GM19351 (cell line): ENCODE data around the gene SDF2L1.
"Not testable (repeated sequence)": the region's sequence is repeated elsewhere in the genome, so short reads cannot be mapped to it uniquely, and the experiment has no call there.

Experiments
- ATAC-seq: cut with Tn5 transposase; IDR thresholded peaks from one replicate; pipeline ENCODE4 v1.9.1; 2021; ENCODE audit warnings: mild to moderate bottlenecking, moderate library complexity; ENCODE audit not compliant: unreplicated experiment

SDF2L1 gene

DNA sequence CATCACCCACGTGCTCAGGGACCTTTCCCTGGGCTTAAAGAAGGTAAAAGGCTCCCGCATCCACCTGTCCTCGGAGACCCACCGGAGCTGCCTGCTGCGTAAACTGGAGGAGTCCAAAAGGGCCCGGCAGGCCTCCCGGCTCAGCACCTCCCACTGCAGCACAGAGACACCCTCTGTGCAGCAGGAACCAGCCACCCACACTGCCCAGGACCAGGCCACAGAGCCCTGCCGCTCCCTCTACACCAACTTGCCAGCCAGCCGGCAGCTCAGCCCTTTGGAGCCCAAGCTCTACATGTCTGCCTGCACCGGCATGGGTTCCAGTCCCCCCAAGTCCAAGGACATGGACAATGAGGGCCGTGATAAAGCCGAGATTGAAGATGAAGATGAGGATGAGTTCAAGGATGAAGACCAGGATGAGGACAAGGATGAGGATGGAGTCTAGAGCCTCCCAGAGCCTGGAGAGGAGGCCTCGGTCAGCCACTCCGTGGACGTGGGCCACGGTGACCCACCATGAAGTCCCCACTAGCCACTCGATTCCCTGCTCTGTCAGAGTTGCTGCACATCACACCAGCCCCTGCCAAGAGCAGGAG, 5.4 kb upstream of the SDF2L1 start:
- no peak for ATAC-seq

DNA sequence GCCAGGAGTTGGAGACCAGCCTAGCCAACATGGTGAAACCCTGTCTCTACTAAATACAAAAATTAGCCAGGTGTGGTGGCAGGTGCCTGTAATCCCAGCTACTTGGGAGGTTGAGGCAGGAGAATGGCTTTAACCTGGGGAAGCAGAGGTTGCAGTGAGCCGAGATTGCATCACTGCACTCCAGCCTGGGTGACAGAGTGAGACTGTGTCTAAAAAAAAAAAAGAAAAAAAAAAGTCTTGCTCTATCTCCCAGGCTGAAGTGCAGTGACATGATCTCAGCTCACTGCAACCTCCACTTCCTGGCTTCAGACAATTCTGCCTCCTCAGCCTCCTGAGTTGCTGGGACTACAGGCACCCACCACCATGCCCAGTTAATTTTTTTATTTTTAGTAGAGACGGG, 4.7 kb upstream of the SDF2L1 start:
- ATAC-seq: not testable (repeated sequence)

DNA sequence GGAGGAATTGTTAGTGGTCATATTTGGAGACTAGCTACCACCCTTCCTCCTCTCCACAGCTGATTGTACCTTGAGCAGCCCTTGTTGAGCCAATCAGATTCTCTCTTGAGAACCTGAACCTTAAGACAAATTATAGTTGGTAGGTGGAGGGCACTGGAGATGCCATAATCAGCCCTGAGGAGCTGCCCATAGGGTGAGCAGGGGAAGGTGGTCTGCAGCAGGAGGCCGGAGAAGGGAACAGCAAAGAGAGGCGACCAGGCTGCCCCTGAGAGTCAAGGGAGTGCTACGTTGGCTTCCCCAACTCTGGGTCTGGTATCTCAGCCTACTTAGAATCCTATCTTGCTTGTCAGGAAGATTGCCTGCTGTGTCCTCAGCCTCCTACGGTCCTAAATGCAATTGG, 2.7 kb upstream of the SDF2L1 start:
- ATAC-seq: no peak

- ATAC-seq: no peak
Observed at GRCh38 chr22:21640810-21641209, 1.3 kb upstream of the SDF2L1 start.

DNA sequence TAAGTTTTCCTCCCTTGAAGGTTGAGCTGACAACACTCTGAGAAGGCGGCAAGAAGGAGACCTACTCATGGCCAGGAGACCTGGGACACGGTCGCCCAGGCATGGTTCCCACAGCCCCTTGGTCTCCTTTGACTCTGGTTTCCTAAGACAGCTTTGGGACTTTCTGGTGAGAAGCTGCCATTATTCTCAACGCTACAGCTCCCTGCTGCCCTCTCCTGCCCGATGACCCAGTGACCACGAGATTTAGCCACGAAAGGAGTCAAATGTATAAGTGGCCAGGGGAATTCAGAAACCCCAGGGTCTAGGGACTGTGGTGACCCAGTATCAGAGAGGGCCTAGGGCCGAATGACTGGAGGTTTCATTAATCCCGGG, 699 bp upstream of the SDF2L1 start:
- ATAC-seq: no peak

DNA sequence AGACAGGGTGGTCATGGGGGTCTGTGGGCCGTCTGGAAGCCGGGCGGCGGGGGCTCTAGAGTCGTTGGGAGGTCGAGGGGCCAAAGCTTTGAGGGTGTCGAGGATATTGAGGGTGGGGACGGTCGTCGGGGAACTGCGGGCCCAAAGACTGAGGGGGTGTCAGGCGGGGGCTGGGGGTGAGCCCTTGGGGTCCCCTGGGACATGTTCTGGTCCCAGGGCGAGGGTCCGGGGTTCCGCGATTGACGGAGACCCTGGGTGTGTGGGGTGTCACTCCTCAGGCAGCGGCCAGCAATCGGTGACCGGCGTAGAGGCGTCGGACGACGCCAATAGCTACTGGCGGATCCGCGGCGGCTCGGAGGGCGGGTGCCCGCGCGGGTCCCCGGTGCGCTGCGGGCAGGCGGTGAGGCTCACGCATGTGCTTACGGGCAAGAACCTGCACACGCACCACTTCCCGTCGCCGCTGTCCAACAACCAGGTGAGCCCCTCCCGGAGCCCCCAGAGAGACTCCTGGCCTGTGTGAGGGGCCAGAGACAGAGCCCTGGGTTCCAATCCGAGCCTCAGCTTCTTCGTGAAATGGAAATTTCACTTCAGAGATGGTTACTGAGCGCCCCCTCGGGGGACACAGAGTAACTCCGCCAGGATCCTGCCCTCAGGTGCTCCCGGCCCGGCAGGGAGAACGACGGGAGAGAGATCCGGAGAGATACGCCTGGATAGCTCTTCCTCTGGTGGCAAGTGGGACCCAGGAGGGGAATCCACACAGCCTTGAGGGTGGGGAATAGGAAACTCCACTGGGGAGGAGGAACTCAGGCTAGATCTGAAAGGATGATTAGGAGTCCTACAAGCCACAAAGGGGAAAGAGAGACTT, 714 bp downstream of the SDF2L1 start:
- ATAC-seq: no peak

DNA sequence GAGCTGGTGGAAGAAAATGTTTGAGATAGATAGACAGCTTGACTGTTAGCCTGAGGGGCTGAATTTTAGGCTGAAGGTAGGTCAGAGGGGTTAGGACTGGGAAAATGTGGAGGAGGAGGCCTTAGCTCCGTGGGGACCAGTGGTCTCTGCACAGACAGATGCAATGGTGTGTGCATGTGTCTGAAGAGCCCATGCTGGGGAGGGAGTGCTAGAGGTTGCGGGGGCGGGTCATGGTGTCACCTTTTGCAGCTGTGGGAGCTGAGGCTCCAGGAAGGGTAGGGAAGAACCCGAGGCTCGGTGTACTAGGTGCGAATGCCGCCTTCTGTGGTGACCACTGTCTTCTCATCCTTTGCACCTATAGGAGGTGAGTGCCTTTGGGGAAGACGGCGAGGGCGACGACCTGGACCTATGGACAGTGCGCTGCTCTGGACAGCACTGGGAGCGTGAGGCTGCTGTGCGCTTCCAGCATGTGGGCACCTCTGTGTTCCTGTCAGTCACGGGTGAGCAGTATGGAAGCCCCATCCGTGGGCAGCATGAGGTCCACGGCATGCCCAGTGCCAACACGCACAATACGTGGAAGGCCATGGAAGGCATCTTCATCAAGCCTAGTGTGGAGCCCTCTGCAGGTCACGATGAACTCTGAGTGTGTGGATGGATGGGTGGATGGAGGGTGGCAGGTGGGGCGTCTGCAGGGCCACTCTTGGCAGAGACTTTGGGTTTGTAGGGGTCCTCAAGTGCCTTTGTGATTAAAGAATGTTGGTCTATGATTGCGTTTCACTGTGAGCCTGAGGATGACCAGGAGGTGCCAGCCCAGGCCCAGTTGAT, 1.6 kb downstream of the SDF2L1 start:
- no peak for ATAC-seq

- not testable (repeated sequence) for ATAC-seq
Observed at GRCh38 chr22:21645513-21645912, 3.4 kb downstream of the SDF2L1 start.

DNA sequence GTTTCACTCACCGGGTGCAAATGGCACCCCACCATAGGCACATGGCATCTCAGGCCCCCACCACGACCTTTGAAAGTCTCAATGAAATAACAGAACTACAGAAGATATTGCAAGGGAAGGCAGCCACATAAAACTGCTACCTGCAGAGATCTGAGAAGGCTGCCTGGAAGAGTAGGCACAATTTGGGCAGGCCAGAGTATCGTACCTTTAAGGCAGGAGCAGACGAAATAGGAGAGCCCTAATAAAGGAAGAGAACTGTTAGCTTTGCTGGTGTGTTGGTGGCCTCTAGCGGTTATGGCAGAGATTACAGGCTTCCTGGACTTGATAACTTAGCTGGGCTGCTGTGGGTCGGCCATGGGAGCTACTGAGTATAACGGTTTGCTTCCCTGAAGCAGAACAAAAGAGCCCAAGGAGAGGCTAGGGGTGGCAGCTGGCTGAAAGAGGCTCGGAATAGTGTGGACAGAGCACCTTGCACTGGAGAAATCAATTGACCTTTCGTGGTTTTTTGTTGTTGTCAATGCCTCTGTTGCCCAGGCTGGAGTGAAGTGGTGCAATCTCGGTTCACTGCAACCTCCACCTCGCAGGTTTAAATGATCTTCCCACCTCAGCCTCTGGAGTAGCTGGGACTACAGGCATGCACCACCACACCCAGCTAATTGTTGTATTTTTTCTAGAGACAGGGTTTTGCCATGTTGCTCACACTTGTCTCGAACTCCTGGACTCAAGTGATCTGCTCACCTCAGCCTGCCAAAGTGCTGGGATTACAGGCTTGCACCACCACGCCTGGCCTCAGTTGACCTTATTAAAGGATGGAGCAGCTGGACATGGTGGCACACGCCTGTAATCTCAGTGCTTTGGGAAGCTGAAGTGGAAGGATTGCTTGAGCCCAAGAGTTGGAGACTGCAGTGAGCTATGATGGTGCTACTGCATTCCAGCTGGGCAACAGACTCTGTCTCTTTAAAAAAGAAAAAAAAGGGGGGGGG, 4.8 kb downstream of the SDF2L1 start:
- ATAC-seq: no peak

DNA sequence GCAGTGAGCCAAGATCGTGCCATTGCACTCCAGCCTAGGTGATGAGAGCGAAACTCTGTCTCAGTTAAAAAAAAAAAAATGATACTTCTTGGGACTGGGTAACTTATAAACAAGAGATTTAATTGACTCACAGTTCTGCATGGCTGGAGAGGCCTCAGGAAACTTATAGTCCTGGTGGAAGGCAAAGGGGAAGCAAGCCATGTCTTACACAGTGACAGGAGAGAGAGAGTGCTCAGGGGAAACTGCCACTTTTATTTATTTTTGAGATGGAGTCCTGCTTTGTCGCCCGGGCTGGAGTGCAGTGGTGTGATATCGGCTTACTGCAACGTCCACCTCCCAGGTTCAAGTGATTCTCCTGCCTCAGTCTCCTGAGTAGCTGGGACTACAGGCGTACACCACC, 8.2 kb downstream of the SDF2L1 start:
- ATAC-seq: no peak

DNA sequence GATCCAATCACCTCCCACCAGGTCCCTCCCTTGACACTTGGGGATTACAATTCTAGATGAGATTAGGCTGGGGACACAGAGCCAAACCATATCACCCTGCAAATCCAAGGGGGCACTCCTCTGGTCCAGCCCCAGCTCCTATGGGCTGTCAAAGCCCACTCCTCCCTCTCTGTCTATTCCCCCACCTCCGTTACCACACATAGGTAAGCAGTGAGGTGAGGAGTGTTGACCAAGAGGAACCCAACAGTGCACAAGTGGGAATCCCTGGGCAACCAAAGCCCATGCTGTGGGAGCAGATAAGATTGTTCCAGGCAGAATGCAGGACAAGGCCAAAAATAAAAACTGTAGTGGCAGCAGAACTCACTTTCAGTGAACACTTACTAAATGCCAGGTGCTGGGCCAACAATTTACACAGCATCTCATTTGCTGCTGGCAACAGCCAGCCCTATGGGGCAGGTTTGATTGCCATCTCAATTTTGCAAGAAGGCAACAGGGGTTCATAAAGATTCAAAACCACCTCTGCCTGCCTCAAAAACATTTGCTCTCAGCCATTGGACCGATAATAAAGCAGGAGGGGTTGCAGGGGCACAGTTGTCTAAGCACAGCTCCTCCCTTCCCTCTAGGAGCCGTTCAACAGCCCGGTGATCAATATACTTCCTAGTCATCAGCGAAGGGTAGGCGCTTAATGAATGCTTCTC, 8.9 kb downstream of the SDF2L1 start:
- no peak for ATAC-seq

DNA sequence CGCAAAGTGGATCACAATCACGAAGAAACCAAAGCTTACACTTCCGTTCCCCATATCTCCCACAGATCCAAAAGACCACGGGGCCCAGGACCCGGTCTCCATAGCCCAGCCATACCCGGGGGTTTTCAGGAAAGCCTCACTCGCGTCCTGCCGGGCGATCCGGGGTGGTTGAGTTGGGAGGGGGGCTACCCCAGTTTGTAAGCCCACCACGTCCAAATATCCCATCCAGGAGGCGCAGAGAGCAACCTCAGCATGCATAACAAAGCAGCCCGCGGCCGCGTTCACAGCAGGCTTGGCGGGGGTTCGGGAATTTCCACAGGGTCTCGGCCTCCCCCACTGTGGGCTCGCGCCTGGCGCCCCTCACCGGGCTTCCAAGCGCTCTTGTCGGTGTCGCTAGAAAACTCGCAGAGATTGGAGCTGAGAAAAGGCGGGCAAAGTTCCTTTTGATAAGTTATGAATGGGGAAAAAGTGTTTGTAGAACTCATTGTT, 9.5 kb downstream of the SDF2L1 start:
- ATAC-seq: peak; percentile 16

- peak; percentile 87 for ATAC-seq
Observed at GRCh38 chr22:21652010-21652546, 10.0 kb downstream of the SDF2L1 start.

DNA sequence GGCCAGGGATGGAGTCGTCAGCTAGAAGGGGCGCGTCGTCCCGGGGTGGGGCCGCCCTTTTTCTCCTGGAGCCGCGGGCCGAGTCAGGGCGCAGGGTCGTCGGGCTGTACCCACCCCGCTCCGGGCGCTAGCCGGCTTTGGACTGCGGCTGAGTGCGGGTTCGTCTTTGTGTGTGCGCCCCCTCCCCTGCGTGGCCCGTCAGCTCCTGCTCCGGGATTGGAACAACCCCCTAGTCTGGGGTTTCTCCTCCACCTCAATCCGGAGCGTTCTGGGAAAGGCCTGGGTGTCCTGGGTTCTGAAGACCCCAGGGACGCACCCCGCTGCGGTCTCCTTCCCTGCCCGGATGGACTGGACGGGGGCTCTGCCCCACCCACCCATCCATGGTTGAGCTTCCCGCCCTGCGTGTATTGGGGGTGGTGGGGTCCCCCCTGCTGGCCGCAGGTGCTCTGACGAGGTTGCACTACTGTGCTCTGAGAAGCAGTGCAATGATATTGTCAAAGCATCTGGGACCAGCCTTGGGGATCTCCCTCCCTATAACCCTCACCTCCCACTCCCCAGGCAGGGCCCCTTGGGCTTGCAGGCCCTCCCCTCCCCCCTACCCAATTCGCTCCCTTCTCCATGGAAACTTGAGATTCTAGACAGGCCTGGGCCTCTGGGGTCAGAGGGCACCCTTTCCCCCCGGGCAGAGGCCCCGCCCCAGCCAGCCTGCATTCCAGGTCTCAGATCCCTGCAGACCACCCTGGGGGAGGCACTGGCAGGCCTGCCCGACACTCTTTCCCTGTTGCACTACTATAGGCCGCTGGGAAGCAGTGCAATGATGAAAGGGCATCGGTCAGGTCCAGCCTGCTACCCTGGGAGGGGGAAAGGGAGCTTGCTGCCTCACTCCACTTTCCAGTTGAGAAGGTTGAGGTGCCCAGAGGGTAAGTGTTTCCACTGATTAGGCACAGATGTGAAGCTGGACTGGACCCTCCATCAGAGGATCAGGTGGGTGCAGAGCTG, 10.7 kb downstream of the SDF2L1 start:
- ATAC-seq: peak; percentile 10

DNA sequence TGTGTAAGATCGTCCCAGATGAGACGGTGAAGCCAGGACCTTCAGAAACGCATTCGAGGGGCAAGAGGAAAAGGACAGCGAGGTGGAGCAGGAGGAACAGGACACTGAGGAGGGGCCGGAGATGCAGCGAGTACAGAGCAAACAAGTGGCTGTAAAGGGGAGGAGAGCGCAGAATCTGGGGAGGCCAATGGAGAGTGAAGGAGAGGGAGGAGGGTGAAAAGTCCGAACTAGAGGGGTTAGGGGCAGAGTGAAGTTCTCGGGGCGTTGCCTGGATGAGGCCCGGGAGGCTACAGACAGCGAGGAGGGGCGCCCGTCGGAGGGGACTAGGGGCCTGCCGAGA, 14.9 kb downstream of the SDF2L1 start:
- ATAC-seq: no peak

DNA sequence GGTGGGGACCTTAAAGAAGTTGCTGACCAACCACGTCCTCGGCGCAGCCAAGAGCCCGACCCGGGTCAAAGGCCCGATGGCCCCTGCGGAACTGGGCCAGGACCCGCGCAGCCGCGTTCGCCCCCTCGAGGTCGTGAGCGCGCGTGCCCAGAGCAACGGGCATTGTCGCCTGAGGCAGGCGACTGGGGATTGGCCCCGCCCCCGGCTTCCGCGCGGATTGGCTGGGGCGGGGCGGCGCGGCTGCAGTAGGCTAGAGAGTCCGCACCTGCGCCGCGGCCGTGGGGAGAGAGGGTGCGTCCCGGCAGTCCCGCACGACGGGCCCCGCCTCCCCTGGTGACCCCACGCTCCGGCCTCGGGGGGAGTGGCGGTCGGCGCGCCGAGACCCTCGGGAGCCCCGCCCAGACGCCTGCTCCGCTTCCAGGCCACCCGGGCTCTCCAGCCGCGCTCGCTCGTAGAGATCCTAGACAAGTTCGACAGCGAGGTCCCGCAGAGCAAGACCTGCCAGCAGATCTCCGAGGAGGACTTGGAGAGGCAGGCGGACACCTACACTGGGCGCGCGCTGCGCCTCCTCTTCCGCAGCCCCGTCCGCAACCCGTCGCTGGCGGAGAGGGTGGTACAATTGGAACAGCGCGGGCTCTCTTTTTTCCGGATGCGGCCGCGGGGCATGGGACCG, 15.4 kb downstream of the SDF2L1 start:
- ATAC-seq: no peak

DNA sequence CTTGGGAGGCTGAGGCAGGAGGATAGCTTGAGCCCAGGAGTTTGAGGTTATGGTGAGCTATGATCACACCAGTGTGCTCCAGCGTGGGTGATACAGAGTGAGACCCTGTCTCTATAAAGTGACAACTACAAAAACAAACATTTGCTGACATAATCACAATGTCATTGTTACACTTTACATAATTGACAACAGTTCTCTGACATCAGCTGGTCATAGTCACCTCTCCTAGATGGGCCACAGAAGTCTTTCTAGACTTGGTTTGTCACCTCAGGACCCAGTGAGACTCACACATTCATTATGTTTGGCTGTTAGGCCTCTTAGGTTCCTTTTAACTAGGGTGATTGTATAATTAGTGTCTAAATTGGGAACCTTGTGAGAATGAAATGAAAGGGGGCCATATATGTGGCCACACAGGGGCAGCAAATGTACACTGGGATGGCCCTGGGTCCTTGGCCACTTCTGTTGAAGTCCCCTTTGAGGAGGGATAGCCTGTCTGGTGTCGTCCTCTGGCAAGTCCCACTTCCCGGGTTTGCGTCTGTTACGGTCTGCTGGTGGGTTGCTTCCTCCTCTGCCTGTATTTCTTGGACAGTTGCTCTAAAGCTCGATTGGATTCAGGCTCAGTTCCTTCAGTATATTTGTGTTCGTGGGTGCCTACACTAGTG, 17.9 kb downstream of the SDF2L1 start:
- ATAC-seq: no peak
